NCI-H2081 (cell line): ENCODE results near the gene C5orf52.
"Not testable (repeated sequence)": the region's sequence is repeated elsewhere in the genome, so short reads cannot be mapped to it uniquely, and the experiment has no call there.

Source experiments
- DNase-seq, 2 experiments: peaks; one replicate each; lab custom pipeline; 2025; lab: John Stamatoyannopoulos, UW

C5orf52 gene

GRCh38 chr5:157670662-157671591 is at the start of gene C5orf52:
Gene C5orf52 (plus strand): TSS chr5:157671533. CDS start chr5:157671615, 82 bp downstream.
- DNase-seq, result peak; percentile 9 to 55

GRCh38 chr5:157624144-157624543 is 47.2 kb upstream of the C5orf52 start:
- DNase-seq, result no peak

DNA sequence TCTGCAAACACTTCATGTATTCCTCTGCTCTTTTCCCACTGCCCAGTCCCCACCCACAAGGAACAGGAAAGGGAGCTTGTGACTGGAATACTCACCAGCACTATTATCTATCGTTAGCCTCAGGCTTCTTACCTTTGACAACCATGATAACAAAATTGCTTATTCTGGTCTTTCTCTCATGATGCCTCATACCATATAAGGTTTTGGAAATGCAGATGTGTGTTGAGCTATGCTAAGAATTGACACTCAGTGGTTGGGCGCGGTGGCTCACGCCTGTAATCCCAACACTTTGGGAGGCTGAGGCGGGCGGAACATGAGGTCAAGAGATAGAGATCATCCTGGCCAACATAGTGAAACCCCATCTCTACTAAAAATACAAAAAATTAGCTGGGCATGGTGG is 44.5 kb upstream of the C5orf52 start:
- DNase-seq, result no peak

- DNase-seq, result no peak
Measured at GRCh38 chr5:157630341-157630740, 41.0 kb upstream of the C5orf52 start.

GRCh38 chr5:157640406-157641066 is 30.8 kb upstream of the C5orf52 start:
- DNase-seq, result no peak

- DNase-seq, result no peak
Measured at GRCh38 chr5:157648275-157648990, 22.9 kb upstream of the C5orf52 start.

DNA sequence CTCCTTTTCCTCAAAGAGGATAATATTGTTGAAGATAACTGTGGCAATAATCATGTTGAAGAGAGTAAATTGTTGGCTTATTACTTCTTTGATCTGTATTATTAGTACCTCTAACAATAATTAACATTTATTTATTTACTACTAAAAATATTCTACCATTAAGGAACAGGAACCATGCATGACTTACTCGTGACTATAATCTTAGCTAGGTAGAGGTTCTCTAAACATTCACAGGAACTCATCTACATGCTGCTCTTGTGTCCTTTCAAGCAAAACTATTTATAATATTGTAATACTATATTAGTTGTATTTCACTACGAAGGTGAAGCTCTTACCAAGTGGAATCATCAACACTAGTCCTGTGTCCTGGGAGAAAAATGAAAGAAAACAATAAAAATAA is 22.2 kb upstream of the C5orf52 start:
- DNase-seq, result no peak

GRCh38 chr5:157650991-157651611 is 20.2 kb upstream of the C5orf52 start:
- no peak for DNase-seq

GRCh38 chr5:157651623-157652376 is 19.5 kb upstream of the C5orf52 start:
- no peak for DNase-seq

- DNase-seq, result no peak
Measured at GRCh38 chr5:157652377-157652692, 19.0 kb upstream of the C5orf52 start, which contains the start of gene SOX30. Gene SOX30 (minus strand): TSS chr5:157652438. CDS start chr5:157652078, 360 bp downstream.

DNA sequence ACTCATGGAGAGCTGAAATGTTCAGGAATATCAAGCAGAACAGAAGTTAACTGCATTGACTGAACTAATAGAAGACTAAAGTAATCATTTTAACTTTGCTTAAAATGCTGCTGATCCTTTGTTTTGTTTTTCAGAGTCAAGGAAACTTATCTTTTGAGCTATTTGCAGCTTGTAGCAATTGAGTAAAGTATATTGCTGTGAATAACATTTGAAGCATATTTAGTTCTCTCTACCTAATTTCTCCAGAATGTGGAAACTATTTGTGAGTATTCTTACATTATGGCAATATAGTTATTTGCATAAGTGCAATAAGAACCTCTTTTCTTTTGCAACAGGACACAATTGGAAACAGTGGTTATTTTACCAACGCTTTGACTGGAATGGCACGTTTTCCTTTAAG is 13.8 kb upstream of the C5orf52 start:
- no peak for DNase-seq

DNA sequence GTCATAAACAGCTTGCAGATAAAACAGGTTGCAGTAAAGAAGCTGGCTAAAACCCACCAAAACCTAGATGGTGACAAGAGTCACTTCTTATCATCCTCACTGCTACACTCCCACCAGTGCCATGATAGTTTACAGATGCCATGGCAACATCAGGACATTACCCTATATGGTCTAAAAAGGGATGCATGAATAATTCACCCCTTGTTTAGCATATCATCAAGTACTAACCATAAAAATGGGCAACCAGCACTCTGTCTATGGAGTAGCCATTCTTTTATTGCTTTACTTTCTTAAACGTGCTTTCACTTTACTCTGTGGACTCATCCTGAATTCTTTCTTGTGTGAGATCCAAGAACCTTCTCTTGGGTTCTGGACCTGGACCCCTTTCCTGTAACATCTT is 12.4 kb upstream of the C5orf52 start:
- DNase-seq, result no peak

- no peak for DNase-seq
Measured at GRCh38 chr5:157659868-157660660, 11.3 kb upstream of the C5orf52 start.

DNA sequence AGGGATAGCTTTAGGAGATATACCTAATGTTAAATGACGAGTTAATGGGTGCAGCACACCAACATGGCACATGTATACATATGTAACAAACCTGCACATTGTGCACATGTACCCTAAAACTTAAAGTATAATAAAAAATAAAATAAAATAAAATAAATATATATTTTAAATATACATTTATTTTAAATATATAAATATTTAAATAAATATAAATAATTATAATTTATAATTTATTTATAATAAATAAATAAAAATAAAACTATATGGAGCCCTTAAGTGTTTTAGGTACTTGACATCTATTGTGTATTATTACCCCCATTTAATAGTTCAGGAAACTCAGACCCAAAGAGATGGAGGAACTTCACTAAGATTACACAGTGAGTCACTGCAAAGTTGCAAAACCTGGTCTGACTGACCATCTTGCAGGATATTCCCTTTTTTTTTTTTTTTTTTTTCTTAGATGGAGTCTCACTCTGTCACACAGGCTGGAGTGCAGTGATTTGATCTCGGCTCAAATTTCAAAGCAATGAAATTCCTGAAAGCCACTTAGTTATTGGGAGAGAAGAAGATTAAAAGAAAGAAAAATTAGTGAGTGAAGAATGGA is 5.8 kb upstream of the C5orf52 start:
- DNase-seq, result no peak

- DNase-seq, result no peak
Measured at GRCh38 chr5:157668356-157668755, 3.0 kb upstream of the C5orf52 start.

DNA sequence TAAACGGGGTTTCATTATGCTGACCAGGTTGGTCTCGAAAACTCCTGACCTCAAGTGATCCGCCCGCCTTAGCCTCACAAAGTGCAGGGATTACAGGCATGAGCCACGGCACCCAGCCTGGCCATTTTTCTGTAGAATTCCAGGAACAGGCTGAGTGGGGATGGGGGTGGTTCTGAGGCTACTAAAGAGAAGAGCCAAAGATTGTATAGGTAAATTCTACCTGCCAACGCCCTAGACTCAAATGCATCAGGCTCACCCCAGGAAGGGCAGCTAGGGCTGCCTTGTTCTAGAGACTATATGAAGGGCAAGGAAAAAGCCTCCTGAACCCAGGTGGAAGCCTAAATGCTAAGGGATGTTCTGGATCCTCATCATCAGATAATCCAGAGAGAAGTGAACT is 1.6 kb upstream of the C5orf52 start:
- DNase-seq, result no peak

DNA sequence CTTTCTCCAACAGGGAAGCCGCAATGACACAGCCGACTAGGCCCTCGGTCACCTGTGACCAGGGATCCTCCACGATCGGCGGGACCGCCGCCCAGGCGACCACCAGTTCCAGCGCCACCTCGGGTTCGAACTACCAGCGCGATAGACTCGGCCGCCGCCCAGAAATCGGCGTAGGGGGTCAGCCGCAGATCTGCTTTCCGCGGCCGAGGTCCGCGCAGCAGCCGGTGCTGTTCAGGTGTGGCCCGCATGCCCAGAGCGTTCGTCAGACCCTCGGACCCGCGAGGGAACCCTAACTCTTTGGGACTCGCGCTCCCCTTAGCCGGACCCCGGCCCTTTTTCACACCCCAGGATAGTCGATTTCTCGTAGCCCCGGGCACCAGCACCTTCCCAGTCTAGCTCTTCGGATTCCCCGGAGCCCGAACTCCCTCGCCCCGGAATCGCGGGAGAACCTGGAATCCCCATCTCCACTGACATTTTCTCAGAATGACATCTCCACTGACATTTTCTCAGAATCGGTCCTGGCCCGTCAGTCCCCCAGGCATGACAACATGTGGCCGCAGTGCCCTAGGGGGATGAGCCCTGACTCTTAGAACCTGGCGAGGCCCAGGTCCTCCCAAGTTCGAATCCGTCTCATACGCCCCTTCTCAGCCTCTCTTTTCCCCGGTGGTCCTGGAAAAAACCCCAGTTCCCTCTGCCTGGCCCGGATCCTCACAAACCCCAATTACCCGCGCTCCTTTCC is 428 bp downstream of the C5orf52 start:
- no peak for DNase-seq

- DNase-seq, result no peak
Measured at GRCh38 chr5:157672976-157673375, 1.6 kb downstream of the C5orf52 start.

- DNase-seq, result not testable (repeated sequence)
Measured at GRCh38 chr5:157674351-157674750, 3.0 kb downstream of the C5orf52 start.
